HCT116 (cell line): ENCODE measurements around the gene STYK1. TPM values are rescaled to one million over a fixed set of nuclear protein-coding genes. Genes with fewer than 3 reads are reported as not detected.

ENCODE experiments used
- ATAC-seq: fragments of 200-7000 bp; cut with Tn5 transposase; 2 replicates; pipeline ENCODE4 v1.9.1; 2020; ENCODE audit warnings: mild to moderate bottlenecking, moderate library complexity
- BruUV-seq: library from RNA; stranded (reverse); fragments of 400-500 nt; replicated peaks from 2 replicates; lab custom pipeline; 2021; lab: Mats Ljungman, UMichigan
- CTCF ChIA-PET: fragments of 300-600 bp; sonication (Branson Sonifier 250); formaldehyde crosslinking; loops from one replicate; lab custom pipeline; 2021; ENCODE audit warnings: antibody characterized with exemption; lab: Charles Lee
- POLR2A ChIA-PET: fragments of 300-600, 350-600 bp; sonication (Branson Sonifier 250); formaldehyde crosslinking; loops from one replicate; lab custom pipeline; 2021; ENCODE audit warnings: antibody characterized with exemption; lab: Charles Lee
- RAD21 ChIA-PET, 2 experiments: fragments of 300-600 bp; sonication (Branson Sonifier 250); formaldehyde crosslinking; loops; one replicate each; lab custom pipeline; 2023; ENCODE audit warnings: low total read pairs in 2 of 2; ENCODE audit not compliant: uncharacterized antibody in 2 of 2, unreplicated experiment in 2 of 2, low non-redundant PET in 1 of 2; lab: Charles Lee
- DNase-seq: peaks from one replicate; pipeline ENCODE4 v3.0.0-alpha.2; 2010; ENCODE audit warnings: low read depth, low spot score
- H2AFZ ChIP-seq: fragments of 200-600 bp; shearing (Covaris generic), sonication (generic); 2 replicates; pipeline ENCODE4 v1.6.1; 2017; ENCODE audit warnings: low read depth, mixed run types, mixed read lengths, antibody characterized with exemption, low read length; ENCODE audit not compliant: poor library complexity, severe bottlenecking
- H3K27ac ChIP-seq: 2 replicates; pipeline ENCODE4 v1.5.1; 2012; ENCODE audit warnings: low read depth, low read length
- H3K27me3 ChIP-seq: fragments of 200-600 bp; sonication (generic); 2 replicates; pipeline ENCODE4 v1.6.1; 2016; ENCODE audit warnings: mixed run types, low read length, mixed read lengths; ENCODE audit not compliant: insufficient read depth
- H3K36me3 ChIP-seq, 2 experiments: fragments of 200-500 bp in 1 of 2; fragments of 200-600 bp in 1 of 2; sonication (Bioruptor generic) in 1 of 2; sonication (generic) in 1 of 2; 2 replicates each; pipeline versions ENCODE4 v1.5.1 to v1.6.1; 2014 to 2016; ENCODE audit warnings: low read length in 2 of 2, inconsistent platforms in 1 of 2, mixed read lengths in 1 of 2, mixed run types in 1 of 2; ENCODE audit not compliant: insufficient read depth in 2 of 2, control insufficient read depth in 1 of 2
- H3K4me1 ChIP-seq, 2 experiments: fragments of 200-600 bp in 1 of 2; sonication (generic) in 1 of 2; 2 replicates each; pipeline versions ENCODE4 v1.5.1 to v1.6.1; 2012 to 2017; ENCODE audit warnings: low read length in 2 of 2, inconsistent platforms in 1 of 2, mild to moderate bottlenecking in 1 of 2, mixed read lengths in 1 of 2, mixed run types in 1 of 2, moderate library complexity in 1 of 2; ENCODE audit not compliant: insufficient read depth in 2 of 2, control insufficient read depth in 1 of 2
- H3K4me2 ChIP-seq: fragments of 200-600 bp; sonication (generic); 2 replicates; pipeline ENCODE4 v1.6.1; 2017; ENCODE audit warnings: mixed run types, low read length, mixed read lengths
- H3K4me3 ChIP-seq, 2 experiments: fragments of 200-600 bp in 1 of 2; sonication (generic) in 1 of 2; replicated peaks in 1 of 2; 2 replicates each; pipeline ENCODE4 v1.5.1; 2011 to 2016; ENCODE audit warnings: low read length in 2 of 2, control low read depth in 1 of 2, low read depth in 1 of 2, mild to moderate bottlenecking in 1 of 2, mixed read lengths in 1 of 2, mixed run types in 1 of 2
- H3K79me2 ChIP-seq: fragments of 200-600 bp; sonication (generic); 2 replicates; pipeline ENCODE4 v1.6.1; 2017; ENCODE audit warnings: mild to moderate bottlenecking, mixed run types, low read length, moderate library complexity, mixed read lengths; ENCODE audit not compliant: insufficient read depth
- H3K9ac ChIP-seq: fragments of 200-600 bp; sonication (generic); 2 replicates; pipeline ENCODE4 v1.6.1; 2016; ENCODE audit warnings: low read length, mixed read lengths
- H3K9me2 ChIP-seq: fragments of 200-600 bp; sonication (generic), shearing (Covaris generic); 2 replicates; pipeline ENCODE4 v1.6.1; 2017; ENCODE audit warnings: mixed run types, mild to moderate bottlenecking, moderate library complexity; ENCODE audit not compliant: insufficient read depth
- H3K9me3 ChIP-seq, 2 experiments: fragments of 200-500 bp in 1 of 2; fragments of 200-600 bp in 1 of 2; sonication (Bioruptor generic) in 1 of 2; sonication (generic) in 1 of 2; 2 replicates each; pipeline ENCODE4 v1.6.1; 2014 to 2017; ENCODE audit warnings: low read length in 2 of 2, mixed read lengths in 2 of 2, inconsistent platforms in 1 of 2, low read depth in 1 of 2, mild to moderate bottlenecking in 1 of 2, mixed run types in 1 of 2, moderate library complexity in 1 of 2; ENCODE audit not compliant: control insufficient read depth in 1 of 2, insufficient read depth in 1 of 2
- H4K20me1 ChIP-seq: fragments of 200-600 bp; sonication (generic), shearing (Covaris generic); 2 replicates; pipeline ENCODE4 v1.6.1; 2017; ENCODE audit warnings: mixed run types, mild to moderate bottlenecking, moderate library complexity; ENCODE audit not compliant: insufficient read depth
- CEBPB ChIP-seq: IDR thresholded peaks from 2 replicates; pipeline ENCODE4 v1.6.1; 2012; ENCODE audit warnings: low read depth
- CTCF ChIP-seq, 3 experiments: fragments of 200-600 bp in 1 of 3; sonication (generic) in 1 of 3; IDR thresholded peaks in 2 of 3; conservative IDR thresholded peaks in 1 of 3; 2 replicates each; pipeline ENCODE4 v1.5.1; 2012 to 2017; ENCODE audit warnings: low read depth in 2 of 3, low read length in 2 of 3, antibody characterized with exemption in 1 of 3, borderline replicate concordance in 1 of 3, control low read depth in 1 of 3, mild to moderate bottlenecking in 1 of 3, mixed read lengths in 1 of 3, mixed run types in 1 of 3, moderate library complexity in 1 of 3; ENCODE audit not compliant: insufficient read depth in 1 of 3
- EGR1 ChIP-seq: IDR thresholded peaks from 2 replicates; pipeline ENCODE4 v1.6.1; 2012; ENCODE audit warnings: low read depth
- EZH2 ChIP-seq: fragments of 200-600 bp; sonication (generic); IDR thresholded peaks from 2 replicates; pipeline ENCODE4 v1.6.1; 2017; ENCODE audit warnings: antibody characterized with exemption, mixed run types
- EZH2phosphoT487 ChIP-seq: fragments of 200-600 bp; IDR thresholded peaks from 2 replicates; pipeline ENCODE4 v1.6.1; 2018; ENCODE audit warnings: antibody characterized with exemption, borderline replicate concordance
- MAX ChIP-seq: IDR thresholded peaks from 2 replicates; pipeline ENCODE4 v1.6.1; 2012
- POLR2A ChIP-seq: IDR thresholded peaks from 2 replicates; pipeline ENCODE4 v1.7.0; 2011; ENCODE audit warnings: borderline replicate concordance; ENCODE audit not compliant: insufficient read depth, insufficient read length; ENCODE audit errors: extremely low read depth
- REST ChIP-seq: IDR thresholded peaks from 2 replicates; pipeline ENCODE4 v1.6.1; 2012; ENCODE audit warnings: low read depth
- SRF ChIP-seq: IDR thresholded peaks from 2 replicates; pipeline ENCODE4 v1.6.1; 2012; ENCODE audit warnings: low read depth
- TCF7L2 ChIP-seq: IDR thresholded peaks from 2 replicates; pipeline ENCODE4 v1.7.0; 2011; ENCODE audit warnings: borderline replicate concordance, inconsistent platforms; ENCODE audit not compliant: insufficient read depth, insufficient read length; ENCODE audit errors: extremely low read depth
- ZFX ChIP-seq: fragments of 450-650 bp; IDR thresholded peaks from 2 replicates; pipeline ENCODE4 v1.6.1; 2017
- intact Hi-C: fragments of 100-400 bp; cut with micrococcal nuclease; formaldehyde crosslinking; loops from 2 replicates; pipeline ENCODE4 v1.10.0; 2022
- total RNA-seq: library from RNA; stranded (reverse); gene quantifications from one replicate; pipeline ENCODE4 v1.2.1, GENCODE V29; 2021; ENCODE audit not compliant: unreplicated experiment

The STYK1 gene
- total RNA-seq, 1 experiment from 2014 or later = 4.4 TPM

GRCh38 chr12:10667581-10667980 lies 6.3 kb downstream of the STYK1 start:
- H3K9ac ChIP-seq = no peak overlapping the region
- H3K4me3 ChIP-seq = no peak overlapping the region
- no peaks in the 10 kb centered on the region for H3K79me2 ChIP-seq
- H4K20me1 ChIP-seq = no peaks in the 10 kb centered on the region
- POLR2A ChIA-PET = no interaction called here
- peaks cover 0 to 1% of the 10 kb centered on the region in 2 experiments; a peak in 3 of 4 replicates for H3K4me1 ChIP-seq
- intact Hi-C loops = no loop called here
- H2AFZ ChIP-seq = no peak overlapping the region
- no peak overlapping the region for H3K27ac ChIP-seq
- no peaks in the 10 kb centered on the region for H3K36me3 ChIP-seq
- no peaks in the 10 kb centered on the region for H3K9me2 ChIP-seq
- CTCF ChIA-PET = no interaction called here
- no TSS peak for BruUV-seq
- ATAC-seq (no peak), DNase-seq (no peak)
- H3K27me3 ChIP-seq = no peaks in the 10 kb centered on the region
- H3K4me2 ChIP-seq = no peak overlapping the region
- RAD21 ChIA-PET = no interaction called here
- no peaks in the 10 kb centered on the region for H3K9me3 ChIP-seq
- TF ChIP-seq EZH2phosphoT487 = no peak
- TF ChIP-seq TCF7L2 = no peak
- no peak for TF ChIP-seq EGR1
- no peak for TF ChIP-seq REST
- no peak for TF ChIP-seq SRF
- TF ChIP-seq CEBPB = no peak

GRCh38 chr12:10664499-10664898 lies 9.4 kb downstream of the STYK1 start:
- DNase-seq (no peak), ATAC-seq (no peak)
- Histone ChIP-seq H3K4me1 (no peaks in the 10 kb centered on the region), H3K9ac (no peak overlapping the region), H3K27ac (no peak overlapping the region), H3K9me3 (no peaks in the 10 kb centered on the region), H2AFZ (no peak overlapping the region), H3K79me2 (no peaks in the 10 kb centered on the region), H3K9me2 (no peaks in the 10 kb centered on the region), H3K4me3 (no peak overlapping the region), H3K4me2 (no peak overlapping the region), H4K20me1 (no peaks in the 10 kb centered on the region), H3K27me3 (no peaks in the 10 kb centered on the region), H3K36me3 (no peaks in the 10 kb centered on the region)
- ChIA-PET CTCF (no interaction called here), POLR2A (no interaction called here), RAD21 (no interaction called here)
- intact Hi-C loops = no loop called here
- no TSS peak for BruUV-seq
- TF ChIP-seq EZH2phosphoT487 (no peak), CTCF (IDR thresholded peaks at IDR 0.05 in 2 of 3, conservative IDR thresholded peaks at IDR 0.05 in 1 of 3; ENCODE audit: borderline replicate concordance in 1 of 3, insufficient read depth in 1 of 3, low read depth in 2 of 3, low read length in 2 of 3) (no peak), EZH2 (no peak), POLR2A (no peak), ZFX (no peak), TCF7L2 (no peak), MAX (no peak)
